NCI-H1092 treated with DMSO at 0.1 percent for 48 hours (cell line): Measurements from ENCODE around the gene TMEM229B.

ENCODE experiments used
- DNase-seq: peaks from one replicate; lab custom pipeline; 2025; lab: John Stamatoyannopoulos, UW

Gene TMEM229B

GRCh38 chr14:67423424-67423823 is 65.1 kb downstream of the TMEM229B start:
- DNase-seq, result no peak

- DNase-seq, result no peak
Observed at GRCh38 chr14:67421356-67422224, 66.9 kb downstream of the TMEM229B start.
